GM21526 (cell line): Measurements from ENCODE around the gene ALX4.

Experiments
- ATAC-seq: cut with Tn5 transposase; IDR thresholded peaks from one replicate; pipeline ENCODE4 v1.9.1; 2021; ENCODE audit warnings: moderate library complexity; ENCODE audit not compliant: unreplicated experiment, low FRiP score

ALX4 gene

GRCh38 chr11:44335919-44336318, 26.0 kb upstream of the ALX4 start:
- ATAC-seq, result no peak

- no peak for ATAC-seq
These were observed 25.3 kb upstream of the ALX4 start for GRCh38 chr11:44335052-44335760.

- ATAC-seq, result no peak
These were observed 24.5 kb upstream of the ALX4 start for GRCh38 chr11:44334356-44335004.

- ATAC-seq, result no peak
These were observed 23.6 kb upstream of the ALX4 start for GRCh38 chr11:44333271-44334218.

- ATAC-seq, result no peak
These were observed 22.7 kb upstream of the ALX4 start for GRCh38 chr11:44332665-44333064.

GRCh38 chr11:44329472-44330230, 19.7 kb upstream of the ALX4 start:
- no peak for ATAC-seq

GRCh38 chr11:44328138-44328660, 18.3 kb upstream of the ALX4 start:
- ATAC-seq, result no peak

GRCh38 chr11:44327730-44328129, 17.8 kb upstream of the ALX4 start:
- no peak for ATAC-seq

- ATAC-seq, result no peak
These were observed 16.9 kb upstream of the ALX4 start for GRCh38 chr11:44326615-44327475.

- no peak for ATAC-seq
These were observed 15.8 kb upstream of the ALX4 start for GRCh38 chr11:44325698-44326097.

GRCh38 chr11:44324749-44325525, 15.0 kb upstream of the ALX4 start:
- no peak for ATAC-seq

- no peak for ATAC-seq
These were observed 14.3 kb upstream of the ALX4 start for GRCh38 chr11:44324222-44324621.

GRCh38 chr11:44322243-44322642, 12.3 kb upstream of the ALX4 start:
- no peak for ATAC-seq

- no peak for ATAC-seq
These were observed 11.1 kb upstream of the ALX4 start for GRCh38 chr11:44321059-44321458.

GRCh38 chr11:44320289-44320973, 10.5 kb upstream of the ALX4 start:
- no peak for ATAC-seq

- no peak for ATAC-seq
These were observed 9.8 kb upstream of the ALX4 start for GRCh38 chr11:44319552-44320288.

GRCh38 chr11:44319170-44319551, 9.2 kb upstream of the ALX4 start:
- no peak for ATAC-seq
